ENCODE data around the gene EIF5A.

GRCh38 chr17:7352503-7352889 lies 45.1 kb downstream of the EIF5A start:
- TF ChIP-seq CTCF (IDR thresholded peaks at IDR 0.05) (peak in 3 of 6 experiments; percentile 35 to 44 (median 37)), POLR2A (IDR thresholded peaks at IDR 0.05) (no peak)

Data from adrenal gland (tissue), 5 donors.